HepG2 (cell line): ENCODE data around the gene VSTM1.
"Not testable (repeated sequence)": the region's sequence is repeated elsewhere in the genome, so short reads cannot be mapped to it uniquely, and the experiment has no call there.

Experiments
- JUND ChIP-seq: sonication (generic); formaldehyde crosslinking; IDR thresholded peaks from 2 replicates; pipeline ENCODE4 v1.8.0; 2022; ENCODE audit warnings: mild to moderate bottlenecking, missing genetic modification reagents
- MAZ ChIP-seq, 2 experiments: sonication (generic) in 1 of 2; formaldehyde crosslinking in 1 of 2; IDR thresholded peaks; 2 replicates each; pipeline versions ENCODE4 v1.5.0 to v1.6.1; 2012 to 2020; ENCODE audit warnings: low read depth in 2 of 2, mild to moderate bottlenecking in 2 of 2, borderline replicate concordance in 1 of 2, improper control_type of control experiment in 1 of 2, low read length in 1 of 2, missing genetic modification reagents in 1 of 2, moderate library complexity in 1 of 2
- ZNF589 ChIP-seq: sonication (generic); formaldehyde crosslinking; conservative IDR thresholded peaks from 2 replicates; pipeline ENCODE4 v1.8.0; 2022; ENCODE audit warnings: mild to moderate bottlenecking, moderate library complexity, missing genetic modification reagents

DNA sequence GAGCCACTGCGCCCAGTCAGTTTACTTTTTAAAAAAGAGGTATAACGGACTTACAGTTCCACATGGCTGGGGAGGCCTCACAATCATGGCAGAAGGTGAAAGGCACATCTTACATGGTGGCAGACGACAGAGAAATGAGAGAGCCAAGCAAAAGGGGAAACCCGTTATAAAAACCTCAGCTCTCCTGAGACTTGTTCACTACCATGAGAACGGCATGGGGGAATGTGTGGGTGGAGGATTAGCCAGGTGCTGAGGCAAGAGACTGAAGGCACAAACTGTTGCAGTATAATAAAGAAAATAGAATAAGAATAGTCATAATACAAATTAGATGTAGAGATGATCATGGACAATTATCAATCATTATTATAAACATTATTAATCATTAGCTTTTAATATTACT, 27.2 kb downstream of the VSTM1 start:
- TF ChIP-seq MAZ (IDR thresholded peaks at IDR 0.05; ENCODE audit: borderline replicate concordance, low read depth, low read length); MAZ (CRISPR knock-in tag; IDR thresholded peaks at IDR 0.05; ENCODE audit: low read depth); JUND (CRISPR knock-in tag); ZNF589 (CRISPR knock-in tag): not testable (repeated sequence)
